HL-60/S4 (cell line): Measurements from ENCODE around the gene FAM53B.
"Not testable (repeated sequence)": the region's sequence is repeated elsewhere in the genome, so short reads cannot be mapped to it uniquely, and the experiment has no call there.

Source experiments
- in situ Hi-C: fragments of 300-500 bp; cut with MboI; formaldehyde crosslinking; loops from 2 replicates; pipeline ENCODE4 v1.14.3; 2022; ENCODE audit warnings: low sequenced_read_pairs

The FAM53B gene

GRCh38 chr10:124591123-124591495 lies 153.1 kb downstream of the FAM53B start:
- in situ Hi-C loops, result no loop called here

- in situ Hi-C loops, result no loop called here
These were observed 153.7 kb downstream of the FAM53B start for GRCh38 chr10:124590216-124591122.

- in situ Hi-C loops, result no loop called here
These were observed 154.6 kb downstream of the FAM53B start for GRCh38 chr10:124589491-124590041.

GRCh38 chr10:124588736-124589490 lies 155.3 kb downstream of the FAM53B start:
- in situ Hi-C loops, result no loop called here

- in situ Hi-C loops, result not testable (repeated sequence)
These were observed 155.8 kb downstream of the FAM53B start for GRCh38 chr10:124588341-124588735.

- in situ Hi-C loops, result no loop called here
These were observed 156.4 kb downstream of the FAM53B start for GRCh38 chr10:124587811-124588211.

- in situ Hi-C loops, result no loop called here
These were observed 158.0 kb downstream of the FAM53B start for GRCh38 chr10:124586142-124586541.

GRCh38 chr10:124579011-124579399 lies 165.2 kb downstream of the FAM53B start:
- in situ Hi-C loops, result no loop called here

- in situ Hi-C loops, result no loop called here
These were observed 165.8 kb downstream of the FAM53B start for GRCh38 chr10:124578231-124579010.

GRCh38 chr10:124577651-124578050 lies 166.5 kb downstream of the FAM53B start:
- in situ Hi-C loops, result no loop called here

GRCh38 chr10:124576526-124577420 lies 167.4 kb downstream of the FAM53B start:
- in situ Hi-C loops, result no loop called here

- in situ Hi-C loops, result no loop called here
These were observed 168.8 kb downstream of the FAM53B start for GRCh38 chr10:124575107-124576035.

GRCh38 chr10:124574456-124575070 lies 169.6 kb downstream of the FAM53B start:
- in situ Hi-C loops, result no loop called here

- in situ Hi-C loops, result no loop called here
These were observed 170.3 kb downstream of the FAM53B start for GRCh38 chr10:124573726-124574455.

- in situ Hi-C loops, result no loop called here
These were observed 171.4 kb downstream of the FAM53B start for GRCh38 chr10:124572751-124573150.

- in situ Hi-C loops, result no loop called here
These were observed 173.5 kb downstream of the FAM53B start for GRCh38 chr10:124570646-124571045.

- in situ Hi-C loops, result no loop called here
These were observed 174.3 kb downstream of the FAM53B start for GRCh38 chr10:124569623-124570470.
